Stimulated activated CD4-positive, alpha-beta T cell treated with anti-CD3 and anti-CD28 coated beads, Interleukin-1b, Interleukin-23, amount 100 ng/mL, for 24 hours (primary cell): ENCODE data around the gene MGST2.

Source experiments
- DNase-seq, 4 experiments: peaks; one replicate each; pipeline ENCODE4 v3.0.0-alpha.2; 2020; ENCODE audit warnings: low read depth in 4 of 4, low spot score in 1 of 4

Gene MGST2

GRCh38 chr4:139643042-139643895 lies 22.4 kb upstream of the MGST2 start:
- no peak for DNase-seq

- DNase-seq = no peak
Measured at GRCh38 chr4:139645458-139645857, 20.2 kb upstream of the MGST2 start.

GRCh38 chr4:139647184-139647583 lies 18.4 kb upstream of the MGST2 start:
- no peak for DNase-seq

- DNase-seq = no peak
Measured at GRCh38 chr4:139647952-139648351, 17.7 kb upstream of the MGST2 start.

DNA sequence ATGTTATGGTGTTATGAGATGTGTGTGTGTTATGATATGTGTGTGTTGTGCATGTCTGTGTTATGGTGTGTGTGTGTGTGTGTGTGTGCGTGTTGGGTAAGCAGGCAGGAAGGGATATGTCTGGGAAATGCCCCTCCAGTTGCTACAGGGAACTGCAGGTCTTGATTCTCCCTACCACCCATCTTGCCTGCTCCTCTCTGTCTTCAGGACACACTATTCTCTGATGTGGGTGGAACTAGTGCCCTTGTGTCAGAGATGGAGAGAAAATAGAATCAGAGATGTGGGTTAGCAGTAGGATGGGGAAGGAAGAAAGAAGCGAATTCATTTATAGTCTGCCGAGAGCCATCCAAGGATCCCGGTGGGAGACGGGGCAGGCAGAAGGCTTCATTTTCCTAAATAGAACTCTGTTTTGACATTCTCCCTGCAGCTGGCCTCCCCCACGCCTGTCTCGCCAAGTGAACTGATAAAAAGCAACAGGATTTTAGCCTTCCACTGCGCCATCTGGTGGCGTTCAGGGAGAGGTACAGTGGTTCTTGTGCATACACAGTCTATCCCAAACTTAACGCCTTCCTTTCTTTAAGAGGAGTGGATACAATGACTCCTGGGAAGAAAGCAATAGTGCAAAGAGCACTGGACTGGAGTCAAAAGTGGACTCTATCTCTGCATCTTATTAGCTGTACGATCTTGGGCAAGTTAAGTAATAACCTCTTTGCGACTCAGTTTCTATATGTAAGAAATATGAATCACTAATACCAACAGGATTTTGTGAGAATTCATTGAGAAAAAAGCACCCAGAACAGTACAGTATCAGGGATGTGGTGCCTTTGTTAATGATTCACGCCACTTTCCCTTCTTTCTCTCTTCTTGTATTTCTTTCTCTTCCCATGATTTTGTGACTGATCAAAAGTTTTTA lies 14.1 kb upstream of the MGST2 start:
- peak; percentile 42 to 55 (median 50) for DNase-seq

DNA sequence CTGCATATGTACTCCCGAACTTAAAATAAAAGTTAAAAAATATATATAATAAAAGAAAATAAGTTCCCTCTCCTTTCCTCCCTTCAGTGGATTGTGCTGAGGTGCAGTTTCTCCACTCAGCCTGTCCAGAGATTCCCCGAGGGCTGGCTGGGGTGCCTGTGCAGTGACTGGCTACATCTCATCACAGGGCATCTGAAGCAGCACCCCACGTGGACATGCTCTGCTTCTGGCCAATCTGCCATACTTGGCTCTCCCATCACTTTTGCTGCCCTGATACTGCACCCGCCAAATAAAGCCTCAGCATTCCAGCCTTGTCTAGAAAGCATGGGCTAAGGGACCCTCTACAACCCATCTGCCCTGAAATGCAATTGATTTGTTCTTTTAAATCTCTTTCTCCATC lies 11.1 kb upstream of the MGST2 start:
- no peak for DNase-seq

GRCh38 chr4:139655116-139655515 lies 10.5 kb upstream of the MGST2 start:
- DNase-seq = no peak

DNA sequence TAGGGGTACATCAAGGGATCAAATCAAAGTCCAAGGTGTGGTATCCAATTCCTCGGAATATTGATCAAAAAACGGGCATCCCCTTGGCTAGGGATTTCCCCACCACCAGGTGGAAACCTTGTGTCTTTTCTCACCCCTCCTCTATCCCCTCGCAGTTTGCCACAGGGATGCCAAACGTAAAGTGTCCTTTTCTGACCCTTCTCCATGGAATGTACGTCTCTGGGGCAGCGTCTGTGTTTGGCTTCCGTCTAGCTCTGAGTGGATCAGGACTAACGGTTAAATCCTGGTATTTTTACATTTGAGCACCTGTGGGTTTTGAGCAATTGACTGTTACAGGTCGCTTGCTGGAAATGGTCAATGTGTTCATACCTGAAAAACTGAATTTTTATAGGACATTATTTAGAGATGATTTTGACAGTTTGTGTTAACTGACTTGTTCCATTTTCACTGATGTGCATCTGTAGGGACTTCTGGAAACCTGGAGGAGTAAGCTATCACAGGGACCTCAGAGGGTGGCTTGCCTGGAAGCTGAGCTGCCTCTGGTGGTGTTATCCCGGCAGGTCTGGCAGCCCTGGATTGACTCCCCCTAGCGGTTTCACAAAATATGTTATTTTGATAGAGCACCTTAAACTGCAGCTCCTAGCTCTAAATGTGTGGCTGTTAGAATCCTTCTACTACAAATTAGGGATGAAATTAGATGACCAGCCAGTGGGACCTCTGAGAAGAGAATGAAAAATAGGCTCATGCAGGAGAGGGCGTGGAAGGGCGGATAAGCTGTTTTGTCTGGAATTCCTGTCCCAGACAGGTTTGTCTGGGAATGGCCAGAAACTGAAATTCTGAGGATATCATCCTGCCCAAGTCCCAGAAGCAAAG lies 8.8 kb upstream of the MGST2 start:
- DNase-seq = peak in 1 of 4 experiments; percentile 20

GRCh38 chr4:139658185-139658584 lies 7.4 kb upstream of the MGST2 start:
- no peak for DNase-seq

GRCh38 chr4:139658586-139659382 lies 6.8 kb upstream of the MGST2 start:
- no peak for DNase-seq

DNA sequence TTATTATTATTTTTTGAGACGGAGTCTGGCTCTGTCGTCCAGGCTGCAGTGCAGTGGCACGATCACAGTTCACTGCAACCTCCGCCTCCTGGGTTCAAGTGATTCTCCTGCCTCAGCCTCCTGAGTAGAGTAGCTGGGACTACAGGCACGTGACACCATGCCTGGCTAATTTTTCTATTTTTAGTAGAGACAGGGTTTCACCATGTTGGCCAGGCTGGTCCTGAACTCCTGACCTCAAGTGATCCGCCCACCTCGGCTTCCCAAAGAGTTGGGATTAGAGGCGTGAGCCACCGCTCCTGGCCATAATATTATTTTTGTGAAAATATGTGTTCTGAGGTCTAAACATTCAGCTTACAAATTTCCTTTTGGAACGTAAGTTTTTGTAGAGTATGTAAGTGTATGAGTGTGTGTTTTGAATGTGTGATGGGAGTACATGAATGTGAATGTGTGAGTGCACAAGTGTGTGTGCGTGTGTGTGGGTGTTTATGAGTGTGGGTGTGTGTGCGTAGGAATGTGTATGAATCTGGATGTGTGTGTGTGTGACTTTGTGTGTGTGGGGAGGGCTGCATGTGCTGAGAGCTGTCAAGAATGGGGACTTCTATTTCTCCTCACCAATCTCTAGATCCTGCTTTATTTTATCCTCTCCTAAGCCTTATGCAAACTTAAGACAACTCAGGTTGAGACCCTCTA lies 5.7 kb upstream of the MGST2 start:
- DNase-seq = no peak

DNA sequence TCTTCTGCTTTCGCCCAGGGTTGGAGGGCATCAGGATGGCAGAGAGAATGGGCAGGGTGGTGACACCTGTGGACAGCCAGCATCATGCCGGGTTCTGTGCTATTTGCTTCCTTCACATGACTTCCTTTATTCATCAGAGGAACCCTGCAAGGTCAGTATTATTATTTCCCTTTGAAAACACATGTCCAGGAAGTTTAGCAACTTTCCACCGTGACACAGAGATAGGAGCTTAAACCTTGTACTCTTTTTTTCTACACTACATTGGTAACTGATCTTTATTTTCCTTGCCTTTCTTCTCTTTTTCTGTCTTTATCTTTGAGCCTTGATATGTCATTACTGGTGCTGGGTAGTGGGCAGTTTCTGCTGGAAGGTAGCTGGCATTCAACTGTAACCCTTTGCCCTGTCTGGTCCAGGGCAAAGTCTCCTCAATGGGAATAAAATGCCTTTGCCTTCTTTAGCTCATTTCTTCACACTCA lies 5.0 kb upstream of the MGST2 start:
- no peak for DNase-seq

DNA sequence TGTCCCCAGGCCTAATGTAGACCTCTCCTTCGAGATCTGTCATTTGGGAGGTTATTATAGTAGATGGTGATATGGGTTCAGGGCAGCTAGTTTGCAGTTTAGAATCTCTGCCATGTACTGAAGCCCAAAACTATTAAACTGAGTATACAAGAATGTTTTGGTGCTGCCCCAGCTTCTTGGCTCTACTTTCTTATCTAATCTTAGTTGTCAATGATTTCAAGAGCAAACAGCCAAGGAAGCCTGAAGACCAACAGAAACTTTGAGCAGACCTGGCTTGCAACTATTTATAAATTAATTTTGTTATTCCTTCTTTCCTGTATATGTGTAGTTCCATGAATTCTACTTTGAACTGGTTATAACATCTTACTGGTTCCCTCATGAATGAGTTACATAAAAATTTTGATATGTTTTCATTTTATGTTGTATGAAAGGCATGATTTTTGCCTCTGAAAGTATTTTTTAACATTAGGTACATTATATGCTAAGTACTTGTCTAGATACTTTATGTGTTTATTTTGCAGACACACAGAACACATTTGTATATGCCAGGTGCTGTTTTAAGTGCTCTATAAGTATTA lies 2.0 kb upstream of the MGST2 start:
- DNase-seq = no peak

DNA sequence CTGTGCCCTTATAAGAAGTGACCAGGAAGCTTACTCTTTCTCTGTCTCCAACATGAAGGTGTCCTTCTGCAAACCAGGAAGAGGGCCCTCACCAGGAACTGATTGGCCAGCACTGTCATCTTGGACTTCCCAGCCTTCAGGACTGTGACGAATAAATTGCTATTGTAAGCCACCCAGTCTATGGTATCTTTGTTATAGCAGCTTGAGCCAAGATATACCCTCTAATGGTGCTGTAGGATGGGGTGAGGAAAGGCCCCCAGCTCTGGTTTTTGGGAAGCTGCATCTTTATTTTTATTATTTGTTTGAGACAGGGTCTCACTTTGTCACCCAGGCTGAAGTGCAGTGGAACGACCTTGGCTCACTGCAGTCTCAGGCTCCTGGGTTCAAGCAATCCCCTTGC lies 1.2 kb upstream of the MGST2 start:
- DNase-seq = no peak

DNA sequence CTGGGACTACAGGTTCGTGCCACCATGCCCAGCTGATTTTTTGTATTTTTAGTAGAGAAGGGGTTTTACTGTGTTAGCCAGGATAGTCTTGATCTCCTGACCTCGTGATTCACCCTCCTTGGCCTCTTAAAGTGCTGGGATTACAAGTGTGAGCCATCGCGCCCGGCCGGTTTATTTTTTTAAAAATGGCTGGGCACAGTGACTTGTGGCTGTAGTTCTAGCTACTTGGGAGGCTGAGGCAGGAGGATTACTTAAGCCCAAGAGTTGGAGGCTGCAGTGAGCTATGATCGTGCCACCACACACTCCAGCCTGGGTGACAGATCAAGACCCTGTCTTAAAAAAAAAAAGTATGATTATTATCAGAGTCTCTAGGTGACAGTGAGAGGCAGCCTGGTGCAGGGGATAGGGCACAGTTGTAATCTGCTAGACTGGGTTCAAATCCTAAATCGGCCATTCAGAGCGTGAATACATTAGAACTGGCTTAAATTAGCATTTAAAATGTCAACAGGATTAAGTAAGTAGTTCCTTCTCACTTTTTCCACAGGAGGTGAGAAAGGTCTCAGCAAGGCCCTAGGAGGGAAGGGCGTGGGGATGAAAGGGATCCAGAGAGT lies 435 bp upstream of the MGST2 start:
- no peak for DNase-seq

DNA sequence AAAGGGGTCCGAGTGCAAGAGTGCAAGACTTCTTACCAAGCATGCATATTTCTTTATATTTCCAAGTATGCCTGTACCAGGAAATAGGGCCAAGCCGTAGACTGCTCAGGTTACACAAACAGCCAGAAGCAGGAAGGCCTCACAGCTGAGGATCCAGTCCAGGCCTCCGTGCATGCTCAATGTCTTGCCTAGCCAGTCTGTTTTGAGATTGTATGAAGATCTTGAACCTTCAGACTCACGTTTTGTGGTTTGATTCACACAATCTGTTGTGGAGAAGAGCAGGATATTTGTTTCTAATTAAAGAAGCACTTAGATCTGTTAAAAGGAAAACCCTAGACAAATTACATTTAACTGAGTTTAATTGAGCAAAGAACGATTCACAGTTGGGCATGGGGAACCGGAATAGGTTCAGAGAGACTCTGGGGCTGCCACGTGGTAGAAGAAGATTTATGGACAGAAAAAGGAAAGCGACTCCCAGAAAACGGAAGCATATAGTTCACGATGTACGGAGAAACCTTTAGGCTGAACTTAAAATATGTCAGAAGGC lies 1.2 kb downstream of the MGST2 start:
- DNase-seq = no peak

GRCh38 chr4:139668036-139668435 lies 2.4 kb downstream of the MGST2 start:
- no peak for DNase-seq

DNA sequence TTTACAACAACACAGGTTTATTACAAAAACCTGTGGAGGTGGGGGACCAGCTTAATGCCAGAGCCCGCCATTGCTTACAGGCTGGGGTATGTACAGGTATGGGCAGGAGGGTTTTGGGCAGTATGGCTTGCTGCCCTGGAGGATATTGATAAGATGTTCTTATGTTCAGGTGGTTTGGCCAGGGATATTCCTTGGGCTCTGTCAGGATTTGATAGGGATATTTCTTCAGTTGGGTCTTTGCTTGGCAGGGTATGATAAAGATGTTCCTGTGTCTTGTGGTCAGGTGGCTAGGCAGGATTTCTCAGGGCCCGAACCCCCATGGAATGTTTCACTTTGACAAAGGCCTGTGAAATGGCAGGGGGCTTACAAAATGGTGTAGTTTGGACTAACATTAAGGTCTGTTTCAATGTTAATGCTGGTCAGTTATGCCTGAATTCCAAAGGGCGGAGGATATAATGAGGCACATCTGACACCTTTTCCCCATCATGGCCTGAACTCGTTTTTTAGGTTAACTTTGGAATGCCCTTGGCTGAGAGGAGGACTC lies 3.1 kb downstream of the MGST2 start:
- no peak for DNase-seq
